Measurements from ENCODE around the gene SUPT6H.
A peak's percentile ranks its signal among the peaks of the same experiment; 100 is the strongest.
"Not testable (repeated sequence)": the region's sequence is repeated elsewhere in the genome, so short reads cannot be mapped to it uniquely, and the experiment has no call there.

SUPT6H gene

DNA sequence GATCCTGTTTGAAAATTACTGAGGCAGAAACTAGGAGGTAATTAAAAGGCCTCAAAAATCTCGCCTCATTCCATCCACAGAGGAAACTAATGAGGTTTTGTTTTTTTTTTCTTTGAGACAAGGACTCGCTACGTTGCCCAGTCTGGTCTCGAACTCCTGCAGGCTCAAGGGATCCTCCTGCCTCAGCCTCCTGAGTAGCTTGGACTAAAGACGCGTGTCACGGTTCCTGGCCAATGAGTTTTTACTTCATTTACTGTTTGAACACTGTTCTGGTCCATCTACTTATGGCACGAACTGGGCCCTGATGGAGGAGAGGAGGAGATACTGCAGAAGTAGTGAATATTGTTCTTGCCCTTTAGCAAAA is 16.4 kb upstream of the SUPT6H start:
- in situ Hi-C loops (cut with MboI; ENCODE audit: low pct_unique_long_range_greater_than_20kb, low sequenced_read_pairs), result no loop called here
- DNase-seq, result no peak

- in situ Hi-C loops (cut with MboI; ENCODE audit: low pct_unique_long_range_greater_than_20kb, low sequenced_read_pairs), result no loop called here
- DNase-seq, result peak; percentile 9
Observed at GRCh38 chr17:28646039-28646754, 15.8 kb upstream of the SUPT6H start.

DNA sequence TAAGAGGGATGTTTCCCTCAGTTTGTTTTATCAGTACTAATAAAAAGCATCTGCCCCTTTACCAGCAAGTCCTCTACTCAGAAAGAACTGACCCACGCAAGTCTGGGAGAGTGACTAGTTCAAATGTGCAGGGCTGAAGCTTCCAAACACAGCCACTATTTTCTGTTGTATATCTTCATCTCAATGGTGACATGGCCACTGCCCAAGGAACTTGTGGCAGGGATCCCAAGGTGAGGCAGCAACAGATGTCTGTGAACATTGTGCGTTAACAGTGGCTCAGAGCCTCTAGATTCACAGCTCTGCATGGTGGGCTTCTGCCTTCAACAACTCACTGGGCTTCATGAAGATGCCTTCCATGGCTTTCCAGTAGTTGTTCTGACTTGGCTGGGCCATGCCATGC is 13.3 kb upstream of the SUPT6H start:
- DNase-seq, result no peak
- in situ Hi-C loops (cut with MboI; ENCODE audit: low pct_unique_long_range_greater_than_20kb, low sequenced_read_pairs), result no loop called here

- DNase-seq, result no peak
- in situ Hi-C loops (cut with MboI; ENCODE audit: low pct_unique_long_range_greater_than_20kb, low sequenced_read_pairs), result no loop called here
Observed at GRCh38 chr17:28655160-28655559, 6.8 kb upstream of the SUPT6H start.

GRCh38 chr17:28657756-28658155 is 4.2 kb upstream of the SUPT6H start:
- in situ Hi-C loops (cut with MboI; ENCODE audit: low pct_unique_long_range_greater_than_20kb, low sequenced_read_pairs), result no loop called here
- no peak for DNase-seq

GRCh38 chr17:28658342-28658741 is 3.7 kb upstream of the SUPT6H start:
- in situ Hi-C loops (cut with MboI; ENCODE audit: low pct_unique_long_range_greater_than_20kb, low sequenced_read_pairs); DNase-seq: not testable (repeated sequence)

DNA sequence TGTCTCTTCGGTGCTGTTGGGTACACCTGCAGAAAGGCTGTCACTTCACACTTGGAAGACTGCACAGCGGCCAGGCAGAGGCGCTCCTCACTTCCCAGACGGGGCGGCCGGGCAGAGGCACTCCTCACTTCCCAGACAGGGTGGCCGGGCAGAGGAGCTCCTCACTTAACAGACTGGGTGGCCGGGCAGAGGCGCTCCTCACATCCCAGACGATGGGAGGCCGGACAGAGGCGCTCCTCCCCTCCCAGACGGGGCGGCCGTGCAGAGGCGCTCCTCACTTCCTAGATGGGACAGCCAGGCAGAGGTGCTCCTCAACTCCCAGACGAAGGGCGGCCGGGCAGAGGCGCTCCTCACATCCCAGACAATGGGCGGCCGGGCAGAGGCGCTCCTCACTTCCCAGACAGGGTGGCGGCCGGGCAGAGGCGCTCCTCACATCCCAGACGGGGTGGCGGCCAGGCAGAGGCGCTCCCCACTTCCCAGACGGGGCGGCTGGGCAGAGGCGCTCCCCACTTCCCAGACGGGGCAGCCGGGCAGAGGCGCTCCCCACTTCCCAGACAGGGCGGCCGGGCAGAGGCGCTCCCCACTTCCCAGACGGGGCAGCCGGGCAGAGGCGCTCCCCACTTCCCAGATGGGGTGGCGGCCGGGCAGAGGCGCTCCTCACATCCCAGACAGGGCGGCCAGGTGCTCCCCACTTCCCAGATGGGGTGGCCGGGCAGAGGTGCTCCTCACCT is 3.1 kb upstream of the SUPT6H start:
- DNase-seq; in situ Hi-C loops (cut with MboI; ENCODE audit: low pct_unique_long_range_greater_than_20kb, low sequenced_read_pairs): not testable (repeated sequence)

GRCh38 chr17:28659497-28659881 is 2.5 kb upstream of the SUPT6H start:
- in situ Hi-C loops (cut with MboI; ENCODE audit: low pct_unique_long_range_greater_than_20kb, low sequenced_read_pairs); DNase-seq: not testable (repeated sequence)

DNA sequence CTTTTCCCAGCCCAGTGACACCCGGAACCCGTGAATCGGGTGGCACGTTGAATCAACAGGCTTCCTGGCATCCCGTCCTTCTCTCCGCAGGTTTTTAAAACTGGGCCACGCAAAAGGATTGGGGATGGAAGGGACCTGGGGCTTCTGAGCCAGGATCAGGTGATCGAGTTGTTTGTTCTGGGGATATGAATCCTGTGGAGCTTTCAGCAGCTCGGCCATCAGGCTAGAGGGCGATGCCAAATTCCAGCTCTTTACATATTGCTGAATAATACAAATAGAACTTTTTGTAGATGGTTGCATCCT is 473 bp downstream of the SUPT6H start:
- DNase-seq, result no peak
- in situ Hi-C loops (cut with MboI; ENCODE audit: low pct_unique_long_range_greater_than_20kb, low sequenced_read_pairs), result no loop called here

DNA sequence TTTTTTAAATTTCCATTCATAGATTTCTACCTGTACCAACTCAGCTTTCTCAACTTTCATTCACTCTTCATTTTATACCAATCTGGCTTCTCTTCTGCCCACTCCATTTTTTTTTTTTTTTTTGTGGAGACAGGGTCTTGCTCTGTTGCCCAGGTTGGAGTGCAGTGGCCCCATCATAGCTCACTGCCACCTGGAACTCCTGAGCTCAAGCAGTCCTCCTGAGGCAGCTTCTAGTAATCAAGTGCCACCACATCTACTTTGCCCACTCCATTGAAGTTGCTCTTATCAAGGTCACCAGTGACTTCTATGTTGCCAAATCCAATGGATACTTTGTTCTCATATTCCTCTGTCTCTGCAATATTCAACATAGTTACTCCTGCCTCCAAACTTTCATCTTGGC is 1.7 kb downstream of the SUPT6H start:
- no peak for DNase-seq
- in situ Hi-C loops (cut with MboI; ENCODE audit: low pct_unique_long_range_greater_than_20kb, low sequenced_read_pairs), result no loop called here

GRCh38 chr17:28665994-28666393 is 4.0 kb downstream of the SUPT6H start:
- in situ Hi-C loops (cut with MboI; ENCODE audit: low pct_unique_long_range_greater_than_20kb, low sequenced_read_pairs), result no loop called here
- peak; percentile 23 for DNase-seq

GRCh38 chr17:28667870-28668269 is 5.9 kb downstream of the SUPT6H start:
- no peak for DNase-seq
- in situ Hi-C loops (cut with MboI; ENCODE audit: low pct_unique_long_range_greater_than_20kb, low sequenced_read_pairs), result no loop called here

DNA sequence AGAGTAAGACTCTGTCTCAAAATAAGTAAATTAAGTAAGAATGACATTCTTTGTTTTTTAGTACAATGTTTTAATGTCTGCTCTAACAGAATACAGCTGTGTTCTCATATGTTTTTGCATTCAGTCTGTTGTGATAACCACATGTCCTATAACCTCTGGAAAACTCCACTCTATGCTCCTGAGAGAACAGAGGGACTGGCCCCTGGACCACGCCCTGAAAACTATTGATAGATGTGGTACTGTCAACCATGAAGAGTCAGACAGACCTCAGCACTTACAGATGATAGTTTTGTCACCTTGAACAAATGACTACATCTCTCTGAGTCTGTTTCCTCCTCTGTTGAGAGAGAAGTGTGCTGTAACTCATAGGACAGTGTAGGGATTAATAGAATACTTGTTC is 7.9 kb downstream of the SUPT6H start:
- in situ Hi-C loops (cut with MboI; ENCODE audit: low pct_unique_long_range_greater_than_20kb, low sequenced_read_pairs), result no loop called here
- no peak for DNase-seq

DNA sequence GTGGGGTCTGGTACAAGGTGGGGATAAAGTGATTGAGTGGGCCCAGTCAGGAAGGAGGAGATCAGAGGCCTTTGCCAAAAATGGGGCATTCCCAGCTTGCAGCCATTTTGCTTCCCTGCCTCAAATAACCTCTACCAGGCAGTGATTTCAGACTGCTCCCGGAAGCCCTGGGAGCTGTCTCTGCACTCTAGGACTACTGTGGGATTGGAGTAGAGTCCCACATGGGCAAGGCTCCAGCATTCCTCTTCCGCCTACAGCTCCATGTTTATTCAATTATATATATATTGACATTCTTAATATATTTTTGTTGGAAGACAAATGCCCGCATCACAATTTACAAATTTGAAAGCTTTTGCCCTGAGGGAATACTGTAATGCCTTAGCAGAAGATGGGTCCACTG is 13.5 kb downstream of the SUPT6H start:
- in situ Hi-C loops (cut with MboI; ENCODE audit: low pct_unique_long_range_greater_than_20kb, low sequenced_read_pairs), result no loop called here
- no peak for DNase-seq

DNA sequence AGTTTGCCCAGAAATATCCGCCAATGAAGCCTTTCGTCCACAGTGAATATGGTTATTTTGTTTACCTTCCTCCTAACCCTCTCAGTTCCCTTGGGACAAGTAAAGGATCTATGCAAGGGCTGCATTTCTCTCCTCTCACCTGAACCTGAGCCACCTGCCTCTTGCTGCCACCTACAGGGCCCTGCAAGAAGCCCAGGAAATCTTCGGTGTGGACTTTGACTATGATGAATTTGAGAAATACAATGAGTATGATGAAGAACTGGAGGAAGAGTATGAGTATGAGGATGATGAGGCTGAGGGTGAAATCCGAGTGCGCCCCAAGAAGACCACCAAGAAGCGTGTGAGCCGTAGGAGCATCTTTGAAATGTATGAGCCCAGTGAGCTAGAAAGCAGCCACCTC is 14.0 kb downstream of the SUPT6H start:
- in situ Hi-C loops (cut with MboI; ENCODE audit: low pct_unique_long_range_greater_than_20kb, low sequenced_read_pairs), result no loop called here
- peak; percentile 8 for DNase-seq

- in situ Hi-C loops (cut with MboI; ENCODE audit: low pct_unique_long_range_greater_than_20kb, low sequenced_read_pairs), result no loop called here
- DNase-seq, result no peak
Observed at GRCh38 chr17:28682655-28683054, 20.6 kb downstream of the SUPT6H start.

GRCh38 chr17:28684963-28685362 is 23.0 kb downstream of the SUPT6H start:
- in situ Hi-C loops (cut with MboI; ENCODE audit: low pct_unique_long_range_greater_than_20kb, low sequenced_read_pairs), result no loop called here
- peak; percentile 26 for DNase-seq

DNA sequence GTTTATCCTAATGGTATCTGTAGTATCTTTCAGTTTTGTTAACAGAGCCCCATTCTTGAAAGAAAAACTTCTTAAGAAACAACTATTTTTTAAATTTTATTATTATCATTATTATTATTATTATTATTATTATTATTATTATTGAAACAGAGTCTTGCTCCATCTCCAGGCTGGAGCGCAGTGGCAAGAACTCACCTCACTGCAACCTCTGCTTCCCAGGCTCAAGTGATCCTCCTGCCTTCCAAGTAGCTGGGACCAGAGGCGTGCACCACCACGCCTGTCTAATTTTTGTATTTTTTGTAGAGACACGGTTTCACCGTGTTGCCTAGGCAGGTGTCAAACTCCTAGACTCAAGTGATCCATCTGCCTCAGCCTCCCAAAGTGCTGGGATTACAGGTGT is 23.4 kb downstream of the SUPT6H start:
- in situ Hi-C loops (cut with MboI; ENCODE audit: low pct_unique_long_range_greater_than_20kb, low sequenced_read_pairs), result no loop called here
- DNase-seq, result no peak

DNA sequence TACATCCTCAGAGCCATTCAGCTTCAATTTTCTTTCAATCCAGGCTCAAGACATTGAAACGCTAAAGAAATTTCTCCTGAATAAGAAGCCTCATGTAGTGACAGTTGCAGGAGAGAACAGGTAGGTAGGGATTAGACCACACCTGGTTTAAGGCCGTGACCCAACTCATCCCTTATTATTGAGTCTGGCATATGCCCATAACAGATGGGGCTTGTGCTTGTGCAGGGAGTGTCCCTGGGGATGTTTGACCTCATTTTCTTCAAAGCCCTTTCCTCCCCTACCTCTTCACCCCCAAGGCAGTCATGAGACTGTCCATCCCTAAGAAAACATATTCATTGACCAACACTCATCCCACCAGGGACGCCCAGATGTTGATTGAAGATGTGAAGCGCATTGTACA is 24.3 kb downstream of the SUPT6H start:
- DNase-seq, result no peak
- in situ Hi-C loops (cut with MboI; ENCODE audit: low pct_unique_long_range_greater_than_20kb, low sequenced_read_pairs), result no loop called here

- DNase-seq, result no peak
- in situ Hi-C loops (cut with MboI; ENCODE audit: low pct_unique_long_range_greater_than_20kb, low sequenced_read_pairs), result no loop called here
Observed at GRCh38 chr17:28688481-28688880, 26.5 kb downstream of the SUPT6H start.

- DNase-seq, result no peak
- in situ Hi-C loops (cut with MboI; ENCODE audit: low pct_unique_long_range_greater_than_20kb, low sequenced_read_pairs), result no loop called here
Observed at GRCh38 chr17:28689011-28689410, 27.0 kb downstream of the SUPT6H start.

All from KBM-7 (cell line).